ENCODE measurements around the gene SMIM24.

SMIM24 gene

GRCh38 chr19:3470500-3471128 lies 9.7 kb downstream of the SMIM24 start:
- Histone ChIP-seq H3K9ac (ENCODE audit: low read length) (no peak overlapping the region), H3K79me1 (ENCODE audit: low read length) (no peaks in the 10 kb centered on the region), H3K4me2 (ENCODE audit: low read length) (no peak overlapping the region), H3K79me2 (ENCODE audit: control insufficient read depth, insufficient read depth, low read length, poor library complexity) (no peaks in the 10 kb centered on the region), H3K36me3 (ENCODE audit: control insufficient read depth in 1 of 2, insufficient read depth in 2 of 2, low read length in 2 of 2) (no peaks in the 10 kb centered on the region), H3K18ac (ENCODE audit: low read length) (no peak overlapping the region), H2AK5ac (ENCODE audit: low read length) (no peak overlapping the region), H4K8ac (ENCODE audit: low read depth, low read length) (no peak overlapping the region), H3K9me3 (ENCODE audit: insufficient read depth, low read depth, low read length) (peaks cover 6% of the 10 kb centered on the region), H4K12ac (ENCODE audit: low read depth, low read length) (no peak overlapping the region), H2AFZ (ENCODE audit: insufficient read depth, low read length, poor library complexity) (no peak overlapping the region), H3K27ac (ENCODE audit: low read depth, low read length) (no peak overlapping the region), H2BK12ac (ENCODE audit: low read length) (no peak overlapping the region), H2BK5ac (ENCODE audit: low read depth, low read length, poor library complexity) (no peak overlapping the region), H3K23ac (ENCODE audit: low read length) (no peak overlapping the region), H3K14ac (ENCODE audit: low read length) (no peak overlapping the region), H3K27me3 (ENCODE audit: insufficient read depth, low read length) (peaks cover 3% of the 10 kb centered on the region), H4K91ac (ENCODE audit: low read depth, low read length) (no peak overlapping the region), H2BK120ac (ENCODE audit: insufficient read depth, low read length, poor library complexity) (no peak overlapping the region), H3K4me3 (ENCODE audit: low read depth, low read length) (no peak overlapping the region), H3K4ac (ENCODE audit: low read depth, low read length) (no peak overlapping the region), H3K4me1 (ENCODE audit: control insufficient read depth in 1 of 2, insufficient read depth in 2 of 2, low read length in 2 of 2) (no peaks in the 10 kb centered on the region)
- no peak for DNase-seq
- WGBS (ENCODE audit: extremely low coverage, insufficient coverage, insufficient read length) = no CpG with 5 or more reads among the region's 11 CpGs

DNA sequence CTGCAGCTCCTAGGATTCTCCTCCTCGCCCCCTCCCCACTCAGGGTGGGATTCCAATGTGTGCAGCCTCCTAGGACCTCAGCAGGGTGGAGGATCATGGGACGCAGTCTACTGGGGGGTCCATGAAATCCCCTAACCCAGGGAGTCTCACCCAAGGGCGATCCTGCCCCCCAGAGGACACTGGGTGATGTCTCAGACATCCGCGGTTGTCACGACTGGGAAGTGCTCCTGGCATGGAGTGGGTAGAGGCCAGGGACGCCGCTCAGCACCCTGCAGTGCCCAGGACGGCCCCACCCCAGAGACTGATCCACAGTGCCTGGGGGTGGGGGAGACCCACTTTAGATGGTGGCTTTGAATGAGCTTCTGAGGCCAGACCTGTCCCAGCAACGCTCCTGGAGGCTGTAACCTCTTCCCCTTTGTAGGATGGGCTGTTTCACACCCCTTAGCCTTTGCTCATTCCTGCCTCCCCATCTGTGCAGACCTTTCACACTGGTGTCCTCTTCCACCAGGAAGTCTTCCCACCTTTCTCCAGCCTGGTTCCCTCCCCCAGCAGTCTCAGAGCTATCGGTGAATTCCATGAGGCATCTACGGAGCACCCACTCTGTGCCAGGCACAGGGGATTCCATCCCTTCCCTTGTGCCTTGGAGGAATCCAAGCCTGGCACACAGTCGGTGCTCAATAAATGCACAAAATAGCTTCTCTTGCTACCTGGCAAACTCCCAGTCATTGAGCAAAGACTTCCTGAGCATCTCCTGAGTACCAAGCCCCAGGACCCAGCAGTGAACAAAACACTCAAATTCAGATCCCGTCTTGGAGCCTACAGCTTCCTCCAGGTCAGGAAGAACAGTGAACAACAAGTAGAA lies 10.5 kb downstream of the SMIM24 start:
- no peak overlapping the region for H4K12ac ChIP-seq (ENCODE audit: low read depth, low read length)
- H3K4me2 ChIP-seq (ENCODE audit: low read length) = no peak overlapping the region
- H3K27ac ChIP-seq (ENCODE audit: low read depth, low read length) = no peak overlapping the region
- no peak overlapping the region for H2AK5ac ChIP-seq (ENCODE audit: low read length)
- H4K91ac ChIP-seq (ENCODE audit: low read depth, low read length) = no peak overlapping the region
- H3K79me1 ChIP-seq (ENCODE audit: low read length) = no peaks in the 10 kb centered on the region
- H3K18ac ChIP-seq (ENCODE audit: low read length) = no peak overlapping the region
- H2AFZ ChIP-seq (ENCODE audit: insufficient read depth, low read length, poor library complexity) = no peak overlapping the region
- no peak overlapping the region for H3K4me3 ChIP-seq (ENCODE audit: low read depth, low read length)
- no peaks in the 10 kb centered on the region for H3K4me1 ChIP-seq (ENCODE audit: control insufficient read depth in 1 of 2, insufficient read depth in 2 of 2, low read length in 2 of 2)
- peaks cover 6% of the 10 kb centered on the region for H3K27me3 ChIP-seq (ENCODE audit: insufficient read depth, low read length)
- H3K14ac ChIP-seq (ENCODE audit: low read length) = no peak overlapping the region
- no peak overlapping the region for H3K4ac ChIP-seq (ENCODE audit: low read depth, low read length)
- WGBS (ENCODE audit: extremely low coverage, insufficient coverage, insufficient read length) = no CpG with 5 or more reads among the region's 14 CpGs
- no peak overlapping the region for H3K9ac ChIP-seq (ENCODE audit: low read length)
- no peak overlapping the region for H3K23ac ChIP-seq (ENCODE audit: low read length)
- H3K9me3 ChIP-seq (ENCODE audit: insufficient read depth, low read depth, low read length) = peaks cover 6% of the 10 kb centered on the region
- DNase-seq = no peak
- H3K79me2 ChIP-seq (ENCODE audit: control insufficient read depth, insufficient read depth, low read length, poor library complexity) = no peaks in the 10 kb centered on the region
- H4K8ac ChIP-seq (ENCODE audit: low read depth, low read length) = no peak overlapping the region
- H2BK5ac ChIP-seq (ENCODE audit: low read depth, low read length, poor library complexity) = no peak overlapping the region
- H2BK120ac ChIP-seq (ENCODE audit: insufficient read depth, low read length, poor library complexity) = no peak overlapping the region
- H2BK12ac ChIP-seq (ENCODE audit: low read length) = no peak overlapping the region
- no peaks in the 10 kb centered on the region for H3K36me3 ChIP-seq (ENCODE audit: control insufficient read depth in 1 of 2, insufficient read depth in 2 of 2, low read length in 2 of 2)

- Histone ChIP-seq H3K79me1 (ENCODE audit: low read length) (no peaks in the 10 kb centered on the region), H3K4me2 (ENCODE audit: low read length) (no peak overlapping the region), H4K12ac (ENCODE audit: low read depth, low read length) (no peak overlapping the region), H3K14ac (ENCODE audit: low read length) (no peak overlapping the region), H3K9ac (ENCODE audit: low read length) (no peak overlapping the region), H3K79me2 (ENCODE audit: control insufficient read depth, insufficient read depth, low read length, poor library complexity) (no peaks in the 10 kb centered on the region), H3K36me3 (ENCODE audit: control insufficient read depth in 1 of 2, insufficient read depth in 2 of 2, low read length in 2 of 2) (no peaks in the 10 kb centered on the region), H3K4me1 (ENCODE audit: control insufficient read depth in 1 of 2, insufficient read depth in 2 of 2, low read length in 2 of 2) (no peaks in the 10 kb centered on the region), H2BK12ac (ENCODE audit: low read length) (no peak overlapping the region), H2BK5ac (ENCODE audit: low read depth, low read length, poor library complexity) (no peak overlapping the region), H3K4me3 (ENCODE audit: low read depth, low read length) (no peak overlapping the region), H3K9me3 (ENCODE audit: insufficient read depth, low read depth, low read length) (peaks cover 7% of the 10 kb centered on the region), H2BK120ac (ENCODE audit: insufficient read depth, low read length, poor library complexity) (no peak overlapping the region), H4K91ac (ENCODE audit: low read depth, low read length) (no peak overlapping the region), H3K27ac (ENCODE audit: low read depth, low read length) (no peak overlapping the region), H3K27me3 (ENCODE audit: insufficient read depth, low read length) (peaks cover 20% of the 10 kb centered on the region), H2AK5ac (ENCODE audit: low read length) (no peak overlapping the region), H4K8ac (ENCODE audit: low read depth, low read length) (no peak overlapping the region), H3K23ac (ENCODE audit: low read length) (no peak overlapping the region), H2AFZ (ENCODE audit: insufficient read depth, low read length, poor library complexity) (no peak overlapping the region), H3K18ac (ENCODE audit: low read length) (no peak overlapping the region), H3K4ac (ENCODE audit: low read depth, low read length) (no peak overlapping the region)
- DNase-seq = no peak
- WGBS (ENCODE audit: extremely low coverage, insufficient coverage, insufficient read length) = no CpG with 5 or more reads among the region's 3 CpGs
Measured at GRCh38 chr19:3468211-3468610, 12.1 kb downstream of the SMIM24 start.

GRCh38 chr19:3467437-3468198 lies 12.7 kb downstream of the SMIM24 start:
- Histone ChIP-seq H3K79me1 (ENCODE audit: low read length) (no peaks in the 10 kb centered on the region), H2BK5ac (ENCODE audit: low read depth, low read length, poor library complexity) (no peak overlapping the region), H3K79me2 (ENCODE audit: control insufficient read depth, insufficient read depth, low read length, poor library complexity) (no peaks in the 10 kb centered on the region), H2BK120ac (ENCODE audit: insufficient read depth, low read length, poor library complexity) (no peak overlapping the region), H3K27me3 (ENCODE audit: insufficient read depth, low read length) (peaks cover 26% of the 10 kb centered on the region), H3K4me1 (ENCODE audit: control insufficient read depth in 1 of 2, insufficient read depth in 2 of 2, low read length in 2 of 2) (no peaks in the 10 kb centered on the region), H3K9ac (ENCODE audit: low read length) (no peak overlapping the region), H2AFZ (ENCODE audit: insufficient read depth, low read length, poor library complexity) (no peak overlapping the region), H3K4ac (ENCODE audit: low read depth, low read length) (no peak overlapping the region), H3K27ac (ENCODE audit: low read depth, low read length) (no peak overlapping the region), H3K14ac (ENCODE audit: low read length) (no peak overlapping the region), H2AK5ac (ENCODE audit: low read length) (no peak overlapping the region), H3K23ac (ENCODE audit: low read length) (no peak overlapping the region), H3K9me3 (ENCODE audit: insufficient read depth, low read depth, low read length) (peaks cover 9% of the 10 kb centered on the region), H3K4me3 (ENCODE audit: low read depth, low read length) (no peak overlapping the region), H3K36me3 (ENCODE audit: control insufficient read depth in 1 of 2, insufficient read depth in 2 of 2, low read length in 2 of 2) (no peaks in the 10 kb centered on the region), H4K91ac (ENCODE audit: low read depth, low read length) (no peak overlapping the region), H2BK12ac (ENCODE audit: low read length) (no peak overlapping the region), H3K18ac (ENCODE audit: low read length) (no peak overlapping the region), H4K12ac (ENCODE audit: low read depth, low read length) (no peak overlapping the region), H3K4me2 (ENCODE audit: low read length) (no peak overlapping the region), H4K8ac (ENCODE audit: low read depth, low read length) (no peak overlapping the region)
- no CpG with 5 or more reads among the region's 10 CpGs for WGBS (ENCODE audit: extremely low coverage, insufficient coverage, insufficient read length)
- DNase-seq = no peak
